HL-60 (cell line): Measurements from ENCODE around the gene PLCL2.

Experiments
- GABPA ChIP-seq: IDR thresholded peaks from 2 replicates; pipeline ENCODE4 v1.6.1; 2012; ENCODE audit warnings: low read depth
- POLR2AphosphoS5 ChIP-seq: IDR thresholded peaks from 2 replicates; pipeline ENCODE4 v1.6.1; 2012; ENCODE audit warnings: low read depth
- SPI1 ChIP-seq: IDR thresholded peaks from 2 replicates; pipeline ENCODE4 v1.6.1; 2012; ENCODE audit warnings: low read depth, mild to moderate bottlenecking, borderline replicate concordance
- TF ChIP-seq, protein P1 (sequence below): IDR thresholded peaks from one replicate; pipeline ENCODE4 v1.5.1; 2011; ENCODE audit warnings: low read length, control low read depth, inconsistent platforms; ENCODE audit not compliant: insufficient read depth
- TF ChIP-seq, protein P2 (sequence below): IDR thresholded peaks from 2 replicates; pipeline ENCODE4 v1.6.1; 2012; ENCODE audit warnings: low read depth; ENCODE audit not compliant: insufficient replicate concordance

DNA sequence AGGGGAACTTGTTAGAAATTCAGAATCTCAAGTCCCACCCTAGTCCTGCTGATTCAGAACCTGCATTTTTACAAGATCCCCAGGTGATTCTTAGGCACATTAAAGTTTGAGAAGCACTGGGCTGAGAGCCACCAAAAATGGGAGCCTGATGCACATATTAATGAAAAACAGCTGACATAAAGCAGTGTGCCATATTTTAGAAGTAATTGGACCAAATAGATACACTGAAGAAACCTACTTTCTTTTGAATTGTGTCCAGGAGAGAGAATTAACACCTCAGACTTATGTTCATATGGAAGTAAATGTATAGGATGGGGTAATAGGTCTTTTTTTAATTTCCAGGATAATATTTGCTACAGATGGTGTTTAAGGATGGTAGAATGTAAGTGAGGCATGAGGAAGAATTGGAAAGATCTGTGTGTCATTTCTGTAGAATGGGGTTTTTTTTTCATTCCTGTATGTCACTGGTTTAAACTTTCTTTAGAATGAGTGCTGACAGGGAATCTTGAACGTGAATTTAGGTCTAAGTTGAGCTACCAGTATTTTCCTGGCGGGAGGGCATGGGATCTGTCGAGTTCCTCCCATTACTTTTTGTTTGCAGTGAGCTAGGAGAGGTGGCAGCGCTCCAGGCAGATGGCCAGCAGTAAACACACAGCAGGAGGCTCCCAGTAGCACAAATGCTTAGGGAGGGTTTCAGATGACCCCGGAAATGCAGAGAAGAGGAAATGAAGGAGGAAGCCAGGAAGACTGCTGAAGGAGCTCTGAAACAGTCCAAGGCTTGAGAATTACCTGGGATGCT, 185.6 kb downstream of the PLCL2 start:
- TF ChIP-seq, protein P1, sequence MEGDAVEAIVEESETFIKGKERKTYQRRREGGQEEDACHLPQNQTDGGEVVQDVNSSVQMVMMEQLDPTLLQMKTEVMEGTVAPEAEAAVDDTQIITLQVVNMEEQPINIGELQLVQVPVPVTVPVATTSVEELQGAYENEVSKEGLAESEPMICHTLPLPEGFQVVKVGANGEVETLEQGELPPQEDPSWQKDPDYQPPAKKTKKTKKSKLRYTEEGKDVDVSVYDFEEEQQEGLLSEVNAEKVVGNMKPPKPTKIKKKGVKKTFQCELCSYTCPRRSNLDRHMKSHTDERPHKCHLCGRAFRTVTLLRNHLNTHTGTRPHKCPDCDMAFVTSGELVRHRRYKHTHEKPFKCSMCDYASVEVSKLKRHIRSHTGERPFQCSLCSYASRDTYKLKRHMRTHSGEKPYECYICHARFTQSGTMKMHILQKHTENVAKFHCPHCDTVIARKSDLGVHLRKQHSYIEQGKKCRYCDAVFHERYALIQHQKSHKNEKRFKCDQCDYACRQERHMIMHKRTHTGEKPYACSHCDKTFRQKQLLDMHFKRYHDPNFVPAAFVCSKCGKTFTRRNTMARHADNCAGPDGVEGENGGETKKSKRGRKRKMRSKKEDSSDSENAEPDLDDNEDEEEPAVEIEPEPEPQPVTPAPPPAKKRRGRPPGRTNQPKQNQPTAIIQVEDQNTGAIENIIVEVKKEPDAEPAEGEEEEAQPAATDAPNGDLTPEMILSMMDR: no peak
- TF ChIP-seq, protein P2, sequence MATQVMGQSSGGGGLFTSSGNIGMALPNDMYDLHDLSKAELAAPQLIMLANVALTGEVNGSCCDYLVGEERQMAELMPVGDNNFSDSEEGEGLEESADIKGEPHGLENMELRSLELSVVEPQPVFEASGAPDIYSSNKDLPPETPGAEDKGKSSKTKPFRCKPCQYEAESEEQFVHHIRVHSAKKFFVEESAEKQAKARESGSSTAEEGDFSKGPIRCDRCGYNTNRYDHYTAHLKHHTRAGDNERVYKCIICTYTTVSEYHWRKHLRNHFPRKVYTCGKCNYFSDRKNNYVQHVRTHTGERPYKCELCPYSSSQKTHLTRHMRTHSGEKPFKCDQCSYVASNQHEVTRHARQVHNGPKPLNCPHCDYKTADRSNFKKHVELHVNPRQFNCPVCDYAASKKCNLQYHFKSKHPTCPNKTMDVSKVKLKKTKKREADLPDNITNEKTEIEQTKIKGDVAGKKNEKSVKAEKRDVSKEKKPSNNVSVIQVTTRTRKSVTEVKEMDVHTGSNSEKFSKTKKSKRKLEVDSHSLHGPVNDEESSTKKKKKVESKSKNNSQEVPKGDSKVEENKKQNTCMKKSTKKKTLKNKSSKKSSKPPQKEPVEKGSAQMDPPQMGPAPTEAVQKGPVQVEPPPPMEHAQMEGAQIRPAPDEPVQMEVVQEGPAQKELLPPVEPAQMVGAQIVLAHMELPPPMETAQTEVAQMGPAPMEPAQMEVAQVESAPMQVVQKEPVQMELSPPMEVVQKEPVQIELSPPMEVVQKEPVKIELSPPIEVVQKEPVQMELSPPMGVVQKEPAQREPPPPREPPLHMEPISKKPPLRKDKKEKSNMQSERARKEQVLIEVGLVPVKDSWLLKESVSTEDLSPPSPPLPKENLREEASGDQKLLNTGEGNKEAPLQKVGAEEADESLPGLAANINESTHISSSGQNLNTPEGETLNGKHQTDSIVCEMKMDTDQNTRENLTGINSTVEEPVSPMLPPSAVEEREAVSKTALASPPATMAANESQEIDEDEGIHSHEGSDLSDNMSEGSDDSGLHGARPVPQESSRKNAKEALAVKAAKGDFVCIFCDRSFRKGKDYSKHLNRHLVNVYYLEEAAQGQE: no peak
- no peak for TF ChIP-seq POLR2AphosphoS5
- TF ChIP-seq GABPA: no peak
- TF ChIP-seq SPI1: no peak
